ENCODE data around the gene AHCYL1. TPM values are rescaled to one million over a fixed set of nuclear protein-coding genes. Genes with fewer than 3 reads are reported as not detected.

AHCYL1 gene
- total and polyA plus RNA-seq, 2 donors (not counting 1 experiment from before 2014, with no cell fraction given): 24.3 to 51.4 TPM

- Histone ChIP-seq H3K9ac (ENCODE audit: low read length) (peak overlapping the region; percentile 35), H3K36me3 (replicated peaks in 1 of 2; ENCODE audit: control extremely low read depth in 1 of 2, control insufficient read depth in 1 of 2, extremely low read depth in 1 of 2, insufficient read depth in 2 of 2, low read length in 1 of 2) (no peaks in the 10 kb centered on the region), H3K9me3 (ENCODE audit: control extremely low read depth in 1 of 3, control insufficient read depth in 2 of 3, insufficient read depth in 1 of 3, low read length in 2 of 3) (peaks cover 0 to 35% (median 0%) of the 10 kb centered on the region in 3 donors), H3K4me2 (replicated peaks; ENCODE audit: low read depth, low read length, poor library complexity, severe bottlenecking) (peak overlapping the region; percentile 81), H3K4me3 (ENCODE audit: control extremely low read depth in 1 of 5, extremely low read depth in 1 of 5, insufficient read depth in 1 of 5, low read depth in 2 of 5, low read length in 4 of 5) (peak overlapping the region in 3 of 5 experiments; percentile 25 to 41 (median 39)), H3K79me2 (ENCODE audit: control insufficient read depth, insufficient read depth, low read length) (no peaks in the 10 kb centered on the region), H4K20me1 (ENCODE audit: control insufficient read depth, insufficient read depth, low read length, poor library complexity, severe bottlenecking) (peaks cover 4% of the 10 kb centered on the region), H3K27me3 (replicated peaks in 1 of 4; ENCODE audit: control extremely low read depth in 1 of 4, control insufficient read depth in 3 of 4, insufficient read depth in 4 of 4, low read length in 3 of 4) (peaks cover 0 to 68% (median 45%) of the 10 kb centered on the region in 4 experiments), H2AFZ (ENCODE audit: insufficient read depth, low read depth, low read length, poor library complexity, severe bottlenecking) (peak overlapping the region; percentile 53), H3K27ac (ENCODE audit: low read length in 2 of 2) (no peak overlapping the region), H3K4me1 (ENCODE audit: control insufficient read depth in 2 of 2, insufficient read depth in 2 of 2, low read length in 2 of 2) (peaks cover 34 to 40% of the 10 kb centered on the region in 2 donors)
- ChIA-PET CTCF (interaction anchor here (1.0 kb wide), 1 partner anchor 17 kb away, joined by 3 read pairs; no protein-coding TSS in a partner anchor), POLR2A (no interaction called here)
- Mint-ChIP-seq H3K27me3 (peaks cover 63% of the 10 kb centered on the region), H3K4me3 (peak overlapping the region; percentile 94), H3K4me1 (peaks cover 25% of the 10 kb centered on the region), H3K9me3 (ENCODE audit: insufficient read depth) (no peaks in the 10 kb centered on the region), H3K27ac (no peak overlapping the region)
- intact Hi-C loops (cut with micrococcal nuclease): no loop called here
- 6% methylated on average over 52 of the region's 52 CpGs for WGBS (ENCODE audit: insufficient coverage)
- peak; percentile 15 for ATAC-seq (ENCODE audit: low read depth)
- DNase-seq: no peak
- TF ChIP-seq CTCF (IDR thresholded peaks at IDR 0.05) (no peak), EZH2 (IDR thresholded peaks at IDR 0.05; ENCODE audit: borderline replicate concordance, insufficient read depth, low read depth, low read length, poor library complexity, severe bottlenecking) (no peak)
Measured at GRCh38 chr1:110070282-110070669, 85.7 kb downstream of the AHCYL1 start.

- H3K9me3 Mint-ChIP-seq (ENCODE audit: insufficient read depth): no peaks in the 10 kb centered on the region
- no peak for TF ChIP-seq EZH2 (IDR thresholded peaks at IDR 0.05; ENCODE audit: borderline replicate concordance, insufficient read depth, low read depth, low read length, poor library complexity, severe bottlenecking)
- TF ChIP-seq CTCF (IDR thresholded peaks at IDR 0.05): no peak
- peak within 1 kb of the TSS; percentile 53 for H2AFZ ChIP-seq (ENCODE audit: insufficient read depth, low read depth, low read length, poor library complexity, severe bottlenecking)
- peaks cover 34 to 40% of the 10 kb centered on the region in 2 donors for H3K4me1 ChIP-seq (ENCODE audit: control insufficient read depth in 2 of 2, insufficient read depth in 2 of 2, low read length in 2 of 2)
- H3K4me3 Mint-ChIP-seq: peak within 1 kb of the TSS; percentile 94
- H3K36me3 ChIP-seq (replicated peaks in 1 of 2; ENCODE audit: control extremely low read depth in 1 of 2, control insufficient read depth in 1 of 2, extremely low read depth in 1 of 2, insufficient read depth in 2 of 2, low read length in 1 of 2): no peaks in the 10 kb centered on the region
- H3K4me1 Mint-ChIP-seq: peaks cover 25% of the 10 kb centered on the region
- peaks cover 62% of the 10 kb centered on the region for H3K27me3 Mint-ChIP-seq
- no peak within 1 kb of the TSS for H3K27ac ChIP-seq (ENCODE audit: low read length in 2 of 2)
- H4K20me1 ChIP-seq (ENCODE audit: control insufficient read depth, insufficient read depth, low read length, poor library complexity, severe bottlenecking): peaks cover 4% of the 10 kb centered on the region
- intact Hi-C loops (cut with micrococcal nuclease): no loop called here
- ChIA-PET CTCF (interaction anchor here (0.6 to 2.1 kb wide), 4 partner anchors 11 to 35 kb away, joined by 3 to 10 read pairs (median 4); no protein-coding TSS in a partner anchor), POLR2A (no interaction called here)
- ATAC-seq (ENCODE audit: low read depth) (no peak), DNase-seq (no peak)
- WGBS (ENCODE audit: insufficient coverage): 8% methylated on average over 21 of the region's 27 CpGs
- peak within 1 kb of the TSS; percentile 81 for H3K4me2 ChIP-seq (replicated peaks; ENCODE audit: low read depth, low read length, poor library complexity, severe bottlenecking)
- peaks cover 0 to 68% (median 45%) of the 10 kb centered on the region in 4 experiments for H3K27me3 ChIP-seq (replicated peaks in 1 of 4; ENCODE audit: control extremely low read depth in 1 of 4, control insufficient read depth in 3 of 4, insufficient read depth in 4 of 4, low read length in 3 of 4)
- H3K79me2 ChIP-seq (ENCODE audit: control insufficient read depth, insufficient read depth, low read length): no peaks in the 10 kb centered on the region
- H3K9ac ChIP-seq (ENCODE audit: low read length): peak within 1 kb of the TSS; percentile 35
- no peak within 1 kb of the TSS for H3K27ac Mint-ChIP-seq
- H3K9me3 ChIP-seq (ENCODE audit: control extremely low read depth in 1 of 3, control insufficient read depth in 2 of 3, insufficient read depth in 1 of 3, low read length in 2 of 3): peaks cover 0 to 35% (median 0%) of the 10 kb centered on the region in 3 donors
- peak within 1 kb of the TSS in 4 of 5 experiments; percentile 6 to 60 (median 33) for H3K4me3 ChIP-seq (ENCODE audit: control extremely low read depth in 1 of 5, extremely low read depth in 1 of 5, insufficient read depth in 1 of 5, low read depth in 2 of 5, low read length in 4 of 5)
Measured at GRCh38 chr1:110070671-110071242, 86.2 kb downstream of the AHCYL1 start, which contains the start of gene ALX3. TSS of gene ALX3 (minus strand) at chr1:110070672. CDS start at chr1:110070612, 60 bp downstream.

Data from B cell (primary cell).